Activated CD4-positive, CD25-positive, alpha-beta regulatory T cell treated with anti-CD3 and anti-CD28 coated beads, Interleukin-2, amount 50 U/mL, for 24 hours (primary cell): Measurements from ENCODE around the gene SUGT1.
"Not testable (repeated sequence)": the region's sequence is repeated elsewhere in the genome, so short reads cannot be mapped to it uniquely, and the experiment has no call there.

Source experiments
- ATAC-seq, 2 donors: fragments of 150-1000 bp; cut with Tn5 transposase; one replicate each; pipeline ENCODE4 v1.10.0; 2021; ENCODE audit warnings: mild to moderate bottlenecking in 1 of 2, moderate library complexity in 1 of 2

SUGT1 gene

GRCh38 chr13:52652196-52652979, at the start of gene SUGT1:
TSS of gene SUGT1 (plus strand) at chr13:52652836. CDS start at chr13:52652921, 85 bp downstream.
- peak; percentile 96 to 97 for ATAC-seq

- not testable (repeated sequence) for ATAC-seq
Observed at GRCh38 chr13:52603316-52603715, 49.3 kb upstream of the SUGT1 start.

- not testable (repeated sequence) for ATAC-seq
Observed at GRCh38 chr13:52606126-52606525, 46.5 kb upstream of the SUGT1 start.

- ATAC-seq, result not testable (repeated sequence)
Observed at GRCh38 chr13:52606795-52607194, 45.8 kb upstream of the SUGT1 start.

GRCh38 chr13:52608184-52608583, 44.5 kb upstream of the SUGT1 start:
- ATAC-seq, result not testable (repeated sequence)

DNA sequence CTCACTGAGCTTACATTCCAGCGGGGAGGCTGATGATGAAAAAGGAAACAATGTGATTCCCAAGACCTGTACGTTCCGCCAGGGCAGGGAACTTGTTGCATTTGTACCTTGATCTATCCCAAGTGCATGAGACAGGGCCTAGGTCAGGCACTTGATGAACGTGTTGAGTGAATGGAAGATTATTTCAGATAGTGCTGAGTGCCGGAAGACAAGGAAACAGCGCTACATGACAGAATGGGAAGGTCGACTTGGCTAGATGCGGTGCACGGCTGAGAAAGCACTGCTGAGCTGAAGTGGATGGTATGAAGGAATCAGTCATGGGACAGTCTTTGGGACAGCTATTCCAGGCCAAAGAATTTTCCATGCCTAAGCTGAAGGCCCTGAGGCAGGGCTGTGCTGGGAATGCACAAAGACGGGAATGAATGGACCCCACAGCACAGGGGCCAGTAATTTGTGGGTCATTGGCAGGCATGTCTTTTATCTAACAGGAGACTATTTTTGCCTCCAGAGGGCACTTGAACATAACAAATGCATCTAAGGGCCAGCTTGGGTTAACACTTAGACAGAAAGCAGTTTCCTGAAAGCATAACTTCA, 43.5 kb upstream of the SUGT1 start:
- ATAC-seq, result peak; percentile 43 to 58

DNA sequence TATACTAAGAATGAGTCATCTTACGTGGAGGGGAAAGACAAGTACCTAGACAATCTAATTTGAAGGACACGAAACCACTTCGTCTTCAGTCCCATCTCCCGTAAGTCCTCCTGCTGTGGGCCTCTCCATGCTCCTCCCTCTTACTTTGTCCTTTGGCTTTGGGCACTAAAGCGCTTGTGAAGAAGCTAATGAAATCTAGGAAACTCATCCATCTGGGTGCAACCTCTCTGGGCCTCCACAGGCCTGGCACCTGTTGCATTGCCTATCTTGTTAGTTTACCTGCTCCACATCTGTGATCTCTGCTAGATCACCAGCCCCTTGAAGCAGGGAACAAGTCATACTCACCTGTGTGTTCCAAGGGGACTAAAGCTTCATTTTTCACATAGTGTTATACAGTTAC, 42.5 kb upstream of the SUGT1 start:
- ATAC-seq, result not testable (repeated sequence)

DNA sequence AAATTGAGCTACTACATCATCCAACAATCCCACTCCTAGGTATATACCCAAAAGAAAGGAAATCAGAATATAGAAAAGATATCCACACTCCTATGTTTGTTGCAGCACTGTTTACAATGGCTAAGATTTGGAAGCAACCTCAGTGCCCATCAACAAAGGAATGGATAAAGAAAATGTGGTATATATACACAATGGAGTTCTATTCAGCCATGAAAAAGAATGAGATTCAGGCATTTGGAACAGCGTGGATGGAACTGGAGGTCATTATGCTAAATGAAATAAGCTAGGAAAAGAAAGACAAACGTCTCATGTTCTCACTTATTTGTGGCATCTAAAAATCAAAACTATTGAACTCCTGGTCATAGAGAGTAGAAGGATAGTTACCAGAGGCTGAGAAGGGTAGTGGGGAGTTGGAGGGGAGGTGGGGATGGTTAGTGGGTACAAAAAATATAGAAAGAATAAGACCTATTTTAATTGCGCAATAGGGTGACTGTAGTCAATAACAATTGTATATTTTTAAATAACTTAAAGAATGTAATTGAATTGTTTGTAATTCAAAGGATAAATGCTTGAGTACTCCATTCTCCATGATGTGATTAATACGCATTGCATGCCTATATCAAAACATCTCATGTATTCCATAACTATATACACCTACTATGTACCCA, 37.4 kb upstream of the SUGT1 start:
- ATAC-seq, result no peak

- no peak for ATAC-seq
Observed at GRCh38 chr13:52615812-52616211, 36.8 kb upstream of the SUGT1 start.

DNA sequence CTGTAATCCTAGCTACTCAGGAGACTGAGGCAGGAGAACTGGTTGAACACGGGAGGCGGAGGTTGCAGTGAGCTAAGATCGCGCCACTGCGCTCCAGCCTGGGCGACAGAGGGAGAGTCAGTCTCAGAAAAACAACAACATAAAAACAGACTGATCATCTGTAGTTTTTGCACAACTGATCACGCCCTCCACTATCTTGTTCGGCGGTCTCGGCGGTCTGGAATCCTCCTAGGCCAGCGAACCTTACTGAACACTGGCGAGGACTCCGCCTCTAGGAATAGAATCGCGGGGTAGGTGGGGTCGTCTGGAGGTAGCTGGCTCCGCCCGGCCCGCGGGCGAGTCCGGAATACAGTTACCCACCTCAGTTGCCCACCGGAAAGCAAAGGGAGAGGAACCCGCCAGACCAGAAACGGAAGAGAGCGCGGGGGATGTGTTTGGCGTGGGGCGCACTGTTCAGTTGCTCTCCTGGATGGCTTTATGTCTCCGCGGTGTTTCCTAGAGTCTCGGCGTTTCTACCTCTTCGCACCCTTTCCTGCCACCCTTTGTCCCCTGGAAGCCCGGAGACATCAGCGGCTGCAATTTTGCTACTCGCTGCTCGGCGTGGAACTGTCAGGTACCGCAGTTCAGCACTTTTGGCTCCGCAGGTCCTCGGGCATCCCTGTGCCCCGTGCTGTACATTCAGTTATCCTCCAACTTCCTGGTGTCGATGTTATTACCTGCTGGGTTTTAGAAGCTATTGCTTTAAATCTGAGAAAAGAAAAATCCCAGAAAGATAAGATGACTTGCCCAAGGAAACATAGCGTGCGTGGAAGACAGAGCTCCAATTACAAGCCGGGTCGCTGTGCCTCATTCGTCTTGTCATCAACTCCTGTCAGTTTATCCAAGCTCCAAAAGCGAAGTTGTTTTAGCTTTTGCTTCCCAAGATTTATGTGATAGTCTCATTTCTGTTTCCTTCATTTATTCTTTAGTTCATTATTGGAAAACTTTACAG, 35.3 kb upstream of the SUGT1 start:
- peak; percentile 97 to 98 for ATAC-seq

GRCh38 chr13:52631083-52631690, 21.4 kb upstream of the SUGT1 start:
- ATAC-seq, result not testable (repeated sequence)

DNA sequence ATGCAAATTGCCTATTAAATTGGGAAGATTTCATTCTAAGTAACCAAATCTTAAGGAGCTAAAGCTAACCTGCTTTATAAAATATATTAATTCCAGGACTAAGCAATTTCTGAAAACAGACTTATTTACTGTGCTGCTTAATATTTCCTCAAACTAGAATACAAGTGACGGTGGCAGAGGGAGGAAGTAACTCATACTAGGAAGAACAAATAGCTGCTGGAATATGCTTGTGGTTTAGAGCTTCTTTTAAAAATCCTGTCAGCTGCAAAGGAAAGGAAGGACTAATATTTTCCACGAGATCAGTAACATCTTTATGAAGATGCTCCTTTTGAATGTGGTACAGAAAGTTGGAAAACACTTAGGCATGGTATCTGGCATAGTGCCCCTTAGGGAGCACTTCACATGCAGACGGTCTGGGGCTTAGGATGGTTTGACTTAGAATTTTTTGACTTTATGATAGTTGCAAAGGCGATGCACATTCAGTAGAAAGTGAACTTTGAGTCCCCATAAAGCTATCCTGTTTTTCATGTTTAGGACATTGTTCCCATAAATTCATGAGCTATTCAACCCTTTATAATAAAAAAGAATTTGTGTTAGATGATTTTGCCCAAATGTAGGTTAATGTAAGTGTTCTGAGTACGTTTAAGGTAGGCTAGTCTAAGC, 13.8 kb upstream of the SUGT1 start:
- no peak for ATAC-seq

GRCh38 chr13:52642131-52642530, 10.5 kb upstream of the SUGT1 start, which contains the start of gene HNRNPA1L2:
TSS of gene HNRNPA1L2 (plus strand) at chr13:52642431. CDS start at chr13:52642493, 62 bp downstream.
- ATAC-seq, result no peak

DNA sequence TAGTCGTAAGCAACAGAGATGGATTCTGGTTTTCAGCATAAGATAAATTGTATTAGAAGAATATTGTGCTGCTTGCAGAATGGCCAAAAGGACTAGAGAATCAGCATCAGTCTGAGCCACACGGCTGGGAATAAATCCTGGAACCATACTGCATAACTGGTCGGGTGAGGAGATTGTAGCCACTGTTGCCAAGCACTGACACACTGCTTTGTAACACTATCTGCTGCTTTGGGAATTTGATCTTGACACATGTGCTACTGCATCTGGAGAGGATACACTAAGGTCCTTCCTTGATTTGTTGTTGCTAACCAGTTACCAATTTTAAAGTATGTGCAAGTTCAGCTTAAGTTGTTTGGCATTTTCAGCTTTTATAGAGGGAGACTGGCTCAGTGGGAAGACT, 8.5 kb upstream of the SUGT1 start:
- ATAC-seq, result no peak

- ATAC-seq, result no peak
Observed at GRCh38 chr13:52646967-52647366, 5.7 kb upstream of the SUGT1 start.

DNA sequence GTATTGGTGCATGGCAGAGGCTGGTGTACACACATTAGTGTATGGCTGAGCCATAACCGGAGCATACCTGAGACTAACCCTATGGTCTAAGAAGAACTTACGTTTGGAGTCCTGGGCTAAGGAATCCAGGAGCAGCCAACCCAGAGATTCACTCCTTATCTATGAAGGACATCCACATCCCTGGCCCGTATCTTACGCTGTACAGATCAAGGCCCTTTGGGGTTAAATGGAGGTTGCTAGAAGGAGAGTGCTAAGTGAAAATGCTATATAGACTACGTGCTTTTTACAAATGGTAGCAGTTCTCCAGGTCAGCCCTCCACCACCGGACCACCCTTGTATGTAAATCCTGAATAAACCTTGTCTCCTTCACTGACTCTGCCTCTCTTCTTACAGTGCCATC, 1.9 kb upstream of the SUGT1 start:
- no peak for ATAC-seq

GRCh38 chr13:52651897-52652195, 790 bp upstream of the SUGT1 start:
- ATAC-seq, result peak; percentile 0 to 2

DNA sequence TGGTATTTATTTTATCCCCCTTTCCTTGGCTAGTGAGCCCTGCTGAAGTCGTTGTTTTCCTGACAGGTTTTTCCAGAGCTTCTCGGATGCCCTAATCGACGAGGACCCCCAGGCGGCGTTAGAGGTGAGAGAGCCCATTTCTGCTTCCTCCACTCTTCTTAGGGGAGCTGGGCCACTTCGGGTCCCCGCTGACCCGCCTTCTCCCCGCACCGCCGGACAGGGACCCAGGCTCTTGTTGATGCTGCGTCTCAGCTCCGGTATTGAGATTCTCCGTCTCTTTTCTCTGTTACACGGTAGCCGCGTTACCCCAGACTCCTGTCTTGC, 306 bp downstream of the SUGT1 start:
- ATAC-seq, result peak; percentile 4 to 22

DNA sequence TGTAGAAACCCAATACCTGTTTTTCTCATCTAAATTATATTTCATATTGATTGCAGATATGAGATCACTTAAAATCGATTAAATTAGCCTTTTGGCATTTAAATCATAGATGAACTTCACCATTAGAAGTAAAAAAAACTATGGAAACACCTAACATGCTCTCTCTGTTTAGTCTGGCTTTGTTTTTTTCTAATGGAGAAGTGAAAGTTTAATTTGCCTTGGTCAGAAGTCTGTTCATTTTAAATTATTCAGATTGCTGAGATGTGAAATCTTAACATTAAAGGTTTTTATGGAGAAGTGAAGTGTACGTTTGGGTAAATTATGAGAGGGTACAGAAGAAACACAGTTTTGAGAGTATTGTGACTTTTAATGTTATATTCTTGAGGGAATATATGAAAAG, 6.7 kb downstream of the SUGT1 start:
- ATAC-seq, result no peak

- no peak for ATAC-seq
Observed at GRCh38 chr13:52664272-52664671, 11.6 kb downstream of the SUGT1 start.

GRCh38 chr13:52665325-52665724, 12.7 kb downstream of the SUGT1 start:
- peak; percentile 68 to 77 for ATAC-seq

DNA sequence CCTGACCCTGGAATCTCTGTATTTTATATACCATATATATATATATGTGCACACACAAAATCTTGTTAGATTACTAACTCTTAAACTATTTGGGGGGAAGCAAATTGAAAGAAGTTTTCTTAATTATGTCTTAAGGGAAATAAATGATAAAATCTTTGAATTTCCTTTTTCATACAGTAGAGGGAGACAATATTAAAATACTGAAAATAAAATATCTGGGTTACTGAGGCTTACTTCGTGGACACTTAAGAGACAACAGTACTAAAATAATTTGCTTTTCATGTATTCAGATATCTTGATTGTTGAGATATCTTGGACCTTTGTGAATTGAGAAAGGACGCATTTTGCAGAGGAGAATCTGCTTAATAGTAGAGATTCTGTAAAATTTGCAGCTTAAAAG, 17.0 kb downstream of the SUGT1 start:
- no peak for ATAC-seq
